ENCODE data around the gene ARHGAP45.

ARHGAP45 gene

DNA sequence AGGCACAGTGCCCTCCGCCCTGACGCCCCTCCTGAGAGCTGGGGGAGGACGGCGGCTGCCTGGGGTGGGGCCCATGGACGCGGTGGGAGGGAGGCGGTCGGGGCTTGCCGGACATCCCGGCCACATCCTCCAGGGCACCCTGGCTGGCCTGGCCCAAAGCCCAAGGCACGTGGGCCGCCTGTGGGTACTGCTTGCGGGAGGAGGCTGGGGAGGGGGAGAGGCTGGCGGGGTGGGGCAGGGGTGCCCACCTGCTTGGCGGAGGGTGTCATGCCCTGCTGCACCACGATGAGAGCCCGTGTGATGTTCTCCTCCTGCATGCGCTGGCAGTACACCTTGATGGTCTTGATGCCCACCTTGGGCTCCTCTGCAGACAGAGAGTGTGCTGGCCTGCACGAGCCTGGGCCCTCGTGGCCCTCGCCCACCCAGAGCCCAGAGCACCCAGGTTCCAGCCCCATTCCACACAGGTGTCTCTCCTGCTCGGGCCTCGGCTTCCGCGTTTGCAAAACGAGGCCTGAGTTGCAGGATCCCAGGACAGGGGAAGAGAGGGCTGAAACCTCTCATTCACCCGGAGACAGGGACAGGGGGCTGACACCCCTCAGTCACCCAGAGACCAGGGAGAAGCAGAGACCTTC lies 24.7 kb downstream of the ARHGAP45 start:
- Histone ChIP-seq H3F3A (ENCODE audit: insufficient read depth, low read length) (peaks cover 2% of the 10 kb centered on the region; the same call in 1 of the 2 replicates), H4K20me1 (ENCODE audit: insufficient read depth, low read length) (no peaks in the 10 kb centered on the region), H3K27ac (ENCODE audit: low read depth, low read length, poor library complexity, severe bottlenecking) (no peak overlapping the region), H3K79me2 (ENCODE audit: insufficient read depth, low read length) (peaks cover 12% of the 10 kb centered on the region), H3K4me1 (ENCODE audit: insufficient read depth, low read length, severe bottlenecking) (peaks cover 63% of the 10 kb centered on the region), H3K9me3 (ENCODE audit: low read length) (no peaks in the 10 kb centered on the region), H3K9ac (ENCODE audit: low read length) (no peak overlapping the region), H3K4me3 (ENCODE audit: low read depth, low read length, poor library complexity, severe bottlenecking) (no peak overlapping the region), H3K27me3 (ENCODE audit: insufficient read depth, low read length) (no peaks in the 10 kb centered on the region), H3K4me2 (ENCODE audit: low read length) (no peak overlapping the region), H3K36me3 (ENCODE audit: insufficient read depth, low read length) (peaks cover 51% of the 10 kb centered on the region), H2AFZ (ENCODE audit: low read length) (no peak overlapping the region), H3K9me2 (ENCODE audit: low read depth, low read length) (no peaks in the 10 kb centered on the region)
- TF ChIP-seq EZH2 (IDR thresholded peaks at IDR 0.05; ENCODE audit: borderline replicate concordance, low read length) = no peak
- TF ChIP-seq, protein P1, sequence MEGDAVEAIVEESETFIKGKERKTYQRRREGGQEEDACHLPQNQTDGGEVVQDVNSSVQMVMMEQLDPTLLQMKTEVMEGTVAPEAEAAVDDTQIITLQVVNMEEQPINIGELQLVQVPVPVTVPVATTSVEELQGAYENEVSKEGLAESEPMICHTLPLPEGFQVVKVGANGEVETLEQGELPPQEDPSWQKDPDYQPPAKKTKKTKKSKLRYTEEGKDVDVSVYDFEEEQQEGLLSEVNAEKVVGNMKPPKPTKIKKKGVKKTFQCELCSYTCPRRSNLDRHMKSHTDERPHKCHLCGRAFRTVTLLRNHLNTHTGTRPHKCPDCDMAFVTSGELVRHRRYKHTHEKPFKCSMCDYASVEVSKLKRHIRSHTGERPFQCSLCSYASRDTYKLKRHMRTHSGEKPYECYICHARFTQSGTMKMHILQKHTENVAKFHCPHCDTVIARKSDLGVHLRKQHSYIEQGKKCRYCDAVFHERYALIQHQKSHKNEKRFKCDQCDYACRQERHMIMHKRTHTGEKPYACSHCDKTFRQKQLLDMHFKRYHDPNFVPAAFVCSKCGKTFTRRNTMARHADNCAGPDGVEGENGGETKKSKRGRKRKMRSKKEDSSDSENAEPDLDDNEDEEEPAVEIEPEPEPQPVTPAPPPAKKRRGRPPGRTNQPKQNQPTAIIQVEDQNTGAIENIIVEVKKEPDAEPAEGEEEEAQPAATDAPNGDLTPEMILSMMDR (IDR thresholded peaks at IDR 0.05; ENCODE audit: low read length) = no peak

DNA sequence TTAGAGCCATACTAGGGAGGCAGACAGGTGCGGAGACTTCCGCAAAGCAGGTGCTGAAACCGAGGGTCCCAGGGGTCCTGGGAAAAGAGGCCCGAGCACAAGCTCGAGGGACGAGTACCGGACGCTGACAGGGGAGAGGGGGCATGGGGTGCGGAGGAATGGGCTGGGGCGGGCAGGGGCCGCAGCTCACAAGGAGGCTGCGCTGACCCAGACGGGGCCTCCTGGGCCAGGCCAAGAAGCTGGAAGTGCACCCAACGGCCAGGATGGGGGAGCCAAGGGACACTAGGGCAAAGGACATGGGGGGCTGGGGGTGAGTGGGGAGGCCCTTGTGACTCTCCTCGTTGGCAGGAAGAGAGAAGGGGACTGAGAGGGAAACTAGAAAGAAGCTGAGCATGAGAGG lies 26.4 kb downstream of the ARHGAP45 start:
- TF ChIP-seq, protein P1 (IDR thresholded peaks at IDR 0.05; ENCODE audit: low read length) = no peak
- no peak for TF ChIP-seq EZH2 (IDR thresholded peaks at IDR 0.05; ENCODE audit: borderline replicate concordance, low read length)
- Histone ChIP-seq H3K36me3 (ENCODE audit: insufficient read depth, low read length) (peaks cover 42% of the 10 kb centered on the region), H3K4me3 (ENCODE audit: low read depth, low read length, poor library complexity, severe bottlenecking) (peak overlapping the region; percentile 99), H3K4me1 (ENCODE audit: insufficient read depth, low read length, severe bottlenecking) (peaks cover 49% of the 10 kb centered on the region), H3F3A (ENCODE audit: insufficient read depth, low read length) (no peaks in the 10 kb centered on the region), H3K79me2 (ENCODE audit: insufficient read depth, low read length) (peaks cover 12% of the 10 kb centered on the region), H3K9ac (ENCODE audit: low read length) (peak overlapping the region; percentile 97), H3K4me2 (ENCODE audit: low read length) (peak overlapping the region; percentile 99), H3K27me3 (ENCODE audit: insufficient read depth, low read length) (no peaks in the 10 kb centered on the region), H2AFZ (ENCODE audit: low read length) (no peak overlapping the region), H3K9me3 (ENCODE audit: low read length) (no peaks in the 10 kb centered on the region), H4K20me1 (ENCODE audit: insufficient read depth, low read length) (no peaks in the 10 kb centered on the region), H3K9me2 (ENCODE audit: low read depth, low read length) (no peaks in the 10 kb centered on the region), H3K27ac (ENCODE audit: low read depth, low read length, poor library complexity, severe bottlenecking) (peak overlapping the region; percentile 50)

DNA sequence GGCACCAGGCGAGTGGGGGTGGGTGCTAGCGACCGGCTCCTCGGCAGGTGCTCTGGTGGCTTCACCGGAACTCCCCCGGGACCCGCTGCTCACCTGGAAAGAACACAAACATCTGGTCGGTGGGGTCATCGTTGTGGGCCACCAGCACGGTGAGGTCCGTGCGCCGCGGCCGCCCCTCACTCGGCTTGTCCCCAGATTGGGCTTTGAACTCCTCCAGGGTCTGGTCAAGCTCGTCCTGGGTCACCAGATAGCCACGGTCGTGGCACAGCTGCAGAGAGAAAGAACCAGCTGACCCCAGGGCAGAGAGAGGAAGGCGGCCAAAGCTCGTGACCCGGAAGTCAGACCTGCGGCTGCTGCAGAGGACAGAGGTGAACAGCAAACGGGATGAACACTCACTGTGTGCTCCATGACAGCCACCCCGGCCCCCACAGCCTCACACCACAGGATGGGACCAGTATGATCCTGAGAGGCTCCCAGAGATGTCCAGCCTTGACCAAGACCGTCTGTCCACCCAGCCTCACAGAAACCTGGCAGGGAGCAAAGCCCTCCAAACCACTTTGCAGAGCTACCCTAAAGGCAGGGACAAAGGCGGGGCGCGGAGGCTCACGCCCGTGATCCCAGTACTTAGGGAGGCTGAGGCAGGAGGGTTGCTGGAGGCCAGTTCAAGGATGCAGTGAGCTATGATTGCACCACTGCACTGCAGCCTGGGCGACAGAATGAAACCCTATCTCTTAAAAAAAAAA lies 27.0 kb downstream of the ARHGAP45 start:
- Histone ChIP-seq H3K9me3 (ENCODE audit: low read length) (no peaks in the 10 kb centered on the region), H3K4me3 (ENCODE audit: low read depth, low read length, poor library complexity, severe bottlenecking) (peak overlapping the region; percentile 99), H3K27ac (ENCODE audit: low read depth, low read length, poor library complexity, severe bottlenecking) (peak overlapping the region; percentile 50)

More for the DNA sequence above, 27.0 kb downstream of the ARHGAP45 start:
- Histone ChIP-seq H3K9ac (ENCODE audit: low read length) (peak overlapping the region; percentile 97), H3K4me1 (ENCODE audit: insufficient read depth, low read length, severe bottlenecking) (peaks cover 43% of the 10 kb centered on the region), H3F3A (ENCODE audit: insufficient read depth, low read length) (no peaks in the 10 kb centered on the region), H3K4me2 (ENCODE audit: low read length) (peak overlapping the region; percentile 99), H3K36me3 (ENCODE audit: insufficient read depth, low read length) (peaks cover 35% of the 10 kb centered on the region), H4K20me1 (ENCODE audit: insufficient read depth, low read length) (no peaks in the 10 kb centered on the region), H3K79me2 (ENCODE audit: insufficient read depth, low read length) (peaks cover 12% of the 10 kb centered on the region), H2AFZ (ENCODE audit: low read length) (no peak overlapping the region), H3K9me2 (ENCODE audit: low read depth, low read length) (no peaks in the 10 kb centered on the region), H3K27me3 (ENCODE audit: insufficient read depth, low read length) (no peaks in the 10 kb centered on the region)
- TF ChIP-seq, protein P1 (IDR thresholded peaks at IDR 0.05; ENCODE audit: low read length) = no peak
- no peak for TF ChIP-seq EZH2 (IDR thresholded peaks at IDR 0.05; ENCODE audit: borderline replicate concordance, low read length)

Data from OCI-LY1 (cell line).